Activated CD8-positive, alpha-beta memory T cell treated with anti-CD3 and anti-CD28 coated beads, Interleukin-2, amount 10 ng/mL, durations not matched to agents 7 days and 5 days (primary cell): ENCODE data around the gene LEMD2. TPM values are rescaled to one million over a fixed set of nuclear protein-coding genes. Genes with fewer than 3 reads are reported as not detected.
A peak's percentile ranks its signal among the peaks of the same experiment; 100 is the strongest.

ENCODE experiments used
- ATAC-seq: fragments of 150-1000 bp; cut with Tn5 transposase; one replicate; pipeline ENCODE4 v1.10.0; 2021; ENCODE audit warnings: moderate library complexity
- CTCF ChIA-PET: fragments of 350-600 bp; sonication (Branson Sonifier 250); formaldehyde crosslinking; loops from one replicate; lab custom pipeline; 2021; ENCODE audit warnings: antibody characterized with exemption; lab: Charles Lee
- DNase-seq: peaks from one replicate; pipeline ENCODE4 v3.0.0-alpha.2; 2020
- H3K27ac Mint-ChIP-seq: one replicate; pipeline ENCODE4 v1.8.0; 2021; ENCODE audit warnings: mild to moderate bottlenecking, mixed read lengths
- H3K27me3 Mint-ChIP-seq: one replicate; pipeline ENCODE4 v1.8.0; 2021; ENCODE audit warnings: mixed read lengths
- H3K36me3 Mint-ChIP-seq: one replicate; pipeline ENCODE4 v1.8.0; 2021; ENCODE audit warnings: mild to moderate bottlenecking, mixed read lengths
- H3K4me1 Mint-ChIP-seq: one replicate; pipeline ENCODE4 v1.8.0; 2021; ENCODE audit warnings: mixed read lengths
- H3K4me3 Mint-ChIP-seq: one replicate; pipeline ENCODE4 v1.8.0; 2021; ENCODE audit warnings: mild to moderate bottlenecking, moderate library complexity, mixed read lengths
- H3K9me3 Mint-ChIP-seq: one replicate; pipeline ENCODE4 v1.8.0; 2022; ENCODE audit warnings: low read depth, mixed read lengths
- total RNA-seq, 2 experiments: library from RNA; stranded (reverse); gene quantifications; one replicate each; pipeline ENCODE4 v1.2.3, GENCODE V29; 2021

Gene LEMD2
- total RNA-seq, 2 experiments from 2014 or later: 64.9 to 80.3 TPM

- H3K4me3 Mint-ChIP-seq: no peak overlapping the region
- H3K4me1 Mint-ChIP-seq: peaks cover 11% of the 10 kb centered on the region
- ATAC-seq (no peak), DNase-seq (no peak)
- H3K9me3 Mint-ChIP-seq: no peaks in the 10 kb centered on the region
- H3K27ac Mint-ChIP-seq: no peak overlapping the region
- no peaks in the 10 kb centered on the region for H3K36me3 Mint-ChIP-seq
- peaks cover 71% of the 10 kb centered on the region for H3K27me3 Mint-ChIP-seq
- CTCF ChIA-PET: interaction anchor here (0.6 to 1.3 kb wide), 4 partner anchors 12 to 214 kb away, joined by 3 to 4 read pairs (median 3); no protein-coding TSS in a partner anchor
Measured at GRCh38 chr6:33813246-33813904, 24.4 kb upstream of the LEMD2 start.

- H3K9me3 Mint-ChIP-seq: no peaks in the 10 kb centered on the region
- CTCF ChIA-PET: interaction anchor here (0.6 to 1.3 kb wide), 5 partner anchors 11 to 215 kb away, joined by 3 to 4 read pairs (median 3); no protein-coding TSS in a partner anchor
- peaks cover 16% of the 10 kb centered on the region for H3K4me1 Mint-ChIP-seq
- H3K4me3 Mint-ChIP-seq: no peak overlapping the region
- DNase-seq (peak; percentile 64), ATAC-seq (peak; percentile 61)
- H3K27me3 Mint-ChIP-seq: peaks cover 78% of the 10 kb centered on the region
- no peak overlapping the region for H3K27ac Mint-ChIP-seq
- no peaks in the 10 kb centered on the region for H3K36me3 Mint-ChIP-seq
Measured at GRCh38 chr6:33812669-33813068, 23.7 kb upstream of the LEMD2 start.

- ATAC-seq: no peak
- H3K9me3 Mint-ChIP-seq: no peaks in the 10 kb centered on the region
- no peak overlapping the region for H3K27ac Mint-ChIP-seq
- no peak overlapping the region for H3K4me3 Mint-ChIP-seq
- CTCF ChIA-PET: no interaction called here
- peaks cover 60% of the 10 kb centered on the region for H3K27me3 Mint-ChIP-seq
- no peaks in the 10 kb centered on the region for H3K36me3 Mint-ChIP-seq
- no peak for DNase-seq
- H3K4me1 Mint-ChIP-seq: peaks cover 24% of the 10 kb centered on the region
Measured at GRCh38 chr6:33809594-33809993, 20.7 kb upstream of the LEMD2 start.

- Mint-ChIP-seq H3K27ac (no peak overlapping the region), H3K27me3 (peaks cover 58% of the 10 kb centered on the region), H3K4me3 (no peak overlapping the region), H3K4me1 (peaks cover 24% of the 10 kb centered on the region), H3K9me3 (no peaks in the 10 kb centered on the region), H3K36me3 (no peaks in the 10 kb centered on the region)
- DNase-seq (no peak), ATAC-seq (no peak)
- CTCF ChIA-PET: no interaction called here
Measured at GRCh38 chr6:33808641-33809180, 19.8 kb upstream of the LEMD2 start.

GRCh38 chr6:33807606-33808005, 18.7 kb upstream of the LEMD2 start:
- H3K36me3 Mint-ChIP-seq: no peaks in the 10 kb centered on the region
- peaks cover 51% of the 10 kb centered on the region for H3K27me3 Mint-ChIP-seq
- no peak for DNase-seq
- no peak for ATAC-seq
- no peaks in the 10 kb centered on the region for H3K9me3 Mint-ChIP-seq
- H3K27ac Mint-ChIP-seq: no peak overlapping the region
- H3K4me3 Mint-ChIP-seq: no peak overlapping the region
- peaks cover 24% of the 10 kb centered on the region for H3K4me1 Mint-ChIP-seq
- CTCF ChIA-PET: interaction anchor here (0.6 to 2.3 kb wide), 4 partner anchors 8 to 220 kb away, joined by 3 to 10 read pairs (median 4); no protein-coding TSS in a partner anchor

- ATAC-seq: no peak
- Mint-ChIP-seq H3K27ac (no peak overlapping the region), H3K27me3 (peaks cover 43% of the 10 kb centered on the region), H3K36me3 (no peaks in the 10 kb centered on the region), H3K9me3 (no peaks in the 10 kb centered on the region), H3K4me3 (no peak overlapping the region), H3K4me1 (peaks cover 24% of the 10 kb centered on the region)
- CTCF ChIA-PET: interaction anchor here (1.2 to 2.3 kb wide), 3 partner anchors 9 to 221 kb away, joined by 4 to 10 read pairs (median 4); no protein-coding TSS in a partner anchor
- DNase-seq: no peak
Measured at GRCh38 chr6:33806841-33807240, 17.9 kb upstream of the LEMD2 start.

GRCh38 chr6:33803571-33804053, 14.7 kb upstream of the LEMD2 start, which contains the start of gene MLN:
MLN (minus strand) TSS chr6:33804003; CDS start chr6:33801163, 2,840 bp downstream.
- Mint-ChIP-seq H3K27ac (no peak within 1 kb of the TSS), H3K9me3 (no peaks in the 10 kb centered on the region), H3K27me3 (peaks cover 36% of the 10 kb centered on the region), H3K4me3 (no peak within 1 kb of the TSS), H3K36me3 (no peaks in the 10 kb centered on the region), H3K4me1 (peaks cover 17% of the 10 kb centered on the region)
- CTCF ChIA-PET: interaction anchor here (1.0 kb wide), 1 partner anchor 32 kb away, joined by 3 read pairs; no protein-coding TSS in a partner anchor
- DNase-seq (no peak), ATAC-seq (no peak)

- ATAC-seq: no peak
- Mint-ChIP-seq H3K36me3 (no peaks in the 10 kb centered on the region), H3K4me1 (peaks cover 9% of the 10 kb centered on the region), H3K4me3 (no peak overlapping the region), H3K9me3 (no peaks in the 10 kb centered on the region), H3K27me3 (peaks cover 31% of the 10 kb centered on the region), H3K27ac (no peak overlapping the region)
- no peak for DNase-seq
- CTCF ChIA-PET: no interaction called here
Measured at GRCh38 chr6:33802186-33802958, 13.4 kb upstream of the LEMD2 start.

GRCh38 chr6:33801611-33802010, 12.7 kb upstream of the LEMD2 start:
- Mint-ChIP-seq H3K27me3 (peaks cover 32% of the 10 kb centered on the region), H3K4me1 (peaks cover 3% of the 10 kb centered on the region), H3K4me3 (no peak overlapping the region), H3K9me3 (no peaks in the 10 kb centered on the region), H3K27ac (no peak overlapping the region), H3K36me3 (no peaks in the 10 kb centered on the region)
- DNase-seq: no peak
- CTCF ChIA-PET: interaction anchor here (0.6 to 0.7 kb wide), 2 partner anchors 11 to 333 kb away, joined by 3 read pairs; no protein-coding TSS in a partner anchor
- no peak for ATAC-seq

GRCh38 chr6:33800248-33800969, 11.5 kb upstream of the LEMD2 start:
- CTCF ChIA-PET: interaction anchor here (2.9 kb wide), 1 partner anchor 29 kb away, joined by 11 read pairs; no protein-coding TSS in a partner anchor
- ATAC-seq (no peak), DNase-seq (no peak)
- Mint-ChIP-seq H3K4me1 (peaks cover 3% of the 10 kb centered on the region), H3K4me3 (no peak overlapping the region), H3K27ac (no peak overlapping the region), H3K36me3 (no peaks in the 10 kb centered on the region), H3K27me3 (peaks cover 30% of the 10 kb centered on the region), H3K9me3 (no peaks in the 10 kb centered on the region)

- DNase-seq (no peak), ATAC-seq (no peak)
- Mint-ChIP-seq H3K9me3 (no peaks in the 10 kb centered on the region), H3K27me3 (peaks cover 30% of the 10 kb centered on the region), H3K36me3 (no peaks in the 10 kb centered on the region), H3K4me3 (no peak overlapping the region), H3K27ac (no peak overlapping the region), H3K4me1 (peaks cover 3% of the 10 kb centered on the region)
- CTCF ChIA-PET: interaction anchor here (1.2 to 2.9 kb wide), 3 partner anchors 11 to 228 kb away, joined by 3 to 11 read pairs (median 4); partner anchors contain the start of gene LEMD2
Measured at GRCh38 chr6:33799454-33800113, 10.7 kb upstream of the LEMD2 start.

GRCh38 chr6:33798343-33798848, 9.5 kb upstream of the LEMD2 start:
- H3K27me3 Mint-ChIP-seq: peaks cover 33% of the 10 kb centered on the region
- H3K9me3 Mint-ChIP-seq: no peaks in the 10 kb centered on the region
- DNase-seq: no peak
- CTCF ChIA-PET: interaction anchor here (2.9 kb wide), 1 partner anchor 27 kb away, joined by 11 read pairs; no protein-coding TSS in a partner anchor
- H3K4me3 Mint-ChIP-seq: no peak overlapping the region
- no peak for ATAC-seq
- no peak overlapping the region for H3K27ac Mint-ChIP-seq
- H3K36me3 Mint-ChIP-seq: no peaks in the 10 kb centered on the region
- peaks cover 3% of the 10 kb centered on the region for H3K4me1 Mint-ChIP-seq
